Raji (cell line): ENCODE measurements around the gene ERBB2.

Experiments
- POLR2A ChIP-seq: IDR thresholded peaks from 2 replicates; pipeline ENCODE4 v1.6.1; 2011; ENCODE audit warnings: low read depth, low read length, control low read depth; ENCODE audit not compliant: insufficient read depth

ERBB2 gene

DNA sequence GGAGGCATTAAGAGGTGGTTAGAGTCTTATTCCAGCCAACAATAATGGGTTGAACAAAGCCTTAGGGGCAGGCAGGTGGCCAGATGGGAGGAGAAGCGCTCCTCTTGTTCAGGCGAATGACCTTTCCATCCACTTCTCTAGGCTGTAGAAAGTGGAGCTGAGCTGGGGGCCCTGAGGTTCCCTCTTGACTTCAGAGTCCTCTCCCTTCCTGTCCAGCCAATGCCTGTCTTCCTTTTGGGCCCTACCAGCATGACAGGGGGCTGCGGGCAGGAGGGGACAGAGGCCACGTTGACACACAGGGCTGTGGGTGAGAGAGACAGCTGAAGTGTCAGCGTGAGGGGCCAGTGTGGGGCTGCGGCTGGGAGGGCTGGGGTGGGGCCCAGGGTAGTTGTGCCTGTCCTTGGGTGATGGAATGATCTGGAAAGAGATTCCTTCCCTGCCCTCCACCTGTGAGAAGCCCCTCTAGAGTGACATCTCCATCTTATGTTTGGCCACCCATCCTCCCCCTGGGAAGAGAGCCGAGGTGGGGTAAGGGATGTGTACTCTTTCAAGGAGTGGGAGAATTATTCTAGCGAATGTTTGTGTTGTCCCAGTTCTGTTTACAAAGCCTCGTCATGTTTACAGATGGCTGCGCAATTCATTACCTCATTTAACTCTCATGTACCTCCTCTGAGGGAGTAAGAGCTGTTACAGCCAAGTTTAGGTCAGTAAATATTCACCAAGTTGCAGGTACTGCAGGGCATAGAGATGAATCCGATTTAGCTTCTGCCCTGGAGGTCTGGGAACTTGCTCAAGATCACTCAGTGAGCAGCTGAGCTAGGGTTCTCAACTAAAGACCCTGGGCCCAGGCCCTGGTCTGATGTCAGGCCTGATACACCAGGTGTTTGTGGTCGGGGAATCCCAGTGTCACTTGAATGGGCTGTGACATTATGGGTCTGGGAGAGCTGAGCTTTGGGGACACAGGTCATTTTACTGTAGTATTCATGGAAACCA, 3.3 kb downstream of the ERBB2 start:
- no peak for TF ChIP-seq POLR2A

DNA sequence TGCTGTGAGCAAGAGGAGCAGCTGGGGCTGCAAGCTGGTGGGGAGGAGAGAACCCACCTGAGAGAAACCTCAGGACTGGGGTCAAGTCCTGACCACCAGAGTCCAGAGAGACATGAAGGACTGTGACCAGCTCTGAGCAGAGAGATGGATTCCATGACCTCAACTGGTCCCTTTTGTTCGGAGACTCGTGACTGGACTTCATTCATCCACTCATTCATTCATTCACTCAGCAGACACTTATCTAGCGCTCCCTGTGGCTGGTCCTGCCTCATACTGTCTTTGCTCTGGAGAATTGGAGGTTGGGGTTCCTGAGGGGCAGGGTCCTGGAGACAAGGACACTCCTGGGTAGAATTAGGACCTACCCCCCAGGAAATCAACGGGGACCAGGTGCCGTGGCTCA, 4.0 kb downstream of the ERBB2 start:
- TF ChIP-seq POLR2A = no peak

DNA sequence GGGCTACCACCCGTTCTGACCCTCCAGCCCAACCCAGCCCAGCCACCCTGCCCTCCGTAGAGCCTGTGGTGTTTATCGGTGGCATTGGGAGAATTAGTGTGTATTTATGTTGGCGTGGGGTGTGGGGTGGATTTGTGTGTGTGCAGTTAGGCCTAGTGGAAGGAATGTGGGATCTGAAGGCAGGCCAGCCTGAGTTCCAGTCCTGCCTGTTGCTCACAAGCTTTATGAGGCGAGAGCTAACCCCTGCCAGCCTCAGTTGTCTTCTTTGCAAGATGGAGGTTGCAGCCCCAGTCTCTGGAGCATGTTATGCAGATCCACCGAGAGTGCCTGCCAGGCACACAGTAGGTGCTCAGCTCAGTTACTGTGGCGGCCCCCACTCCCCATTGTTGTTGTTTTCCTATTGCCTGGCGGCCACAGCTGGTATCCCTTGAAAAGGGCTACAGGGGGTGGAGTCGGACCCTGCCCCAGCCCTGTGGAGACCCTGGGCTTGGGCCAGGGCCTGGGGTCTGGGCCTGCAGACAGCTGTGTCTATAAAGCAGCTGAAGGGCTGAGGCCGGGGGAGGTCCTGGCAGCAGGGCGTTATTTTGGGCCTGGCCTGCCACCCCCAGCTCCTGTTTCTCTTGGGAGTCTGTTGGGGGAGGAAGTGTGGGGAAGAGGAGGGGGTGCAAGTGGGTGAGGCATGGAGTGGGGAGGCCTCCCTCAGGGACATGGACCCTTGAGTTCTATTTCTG, 5.1 kb downstream of the ERBB2 start:
- no peak for TF ChIP-seq POLR2A

DNA sequence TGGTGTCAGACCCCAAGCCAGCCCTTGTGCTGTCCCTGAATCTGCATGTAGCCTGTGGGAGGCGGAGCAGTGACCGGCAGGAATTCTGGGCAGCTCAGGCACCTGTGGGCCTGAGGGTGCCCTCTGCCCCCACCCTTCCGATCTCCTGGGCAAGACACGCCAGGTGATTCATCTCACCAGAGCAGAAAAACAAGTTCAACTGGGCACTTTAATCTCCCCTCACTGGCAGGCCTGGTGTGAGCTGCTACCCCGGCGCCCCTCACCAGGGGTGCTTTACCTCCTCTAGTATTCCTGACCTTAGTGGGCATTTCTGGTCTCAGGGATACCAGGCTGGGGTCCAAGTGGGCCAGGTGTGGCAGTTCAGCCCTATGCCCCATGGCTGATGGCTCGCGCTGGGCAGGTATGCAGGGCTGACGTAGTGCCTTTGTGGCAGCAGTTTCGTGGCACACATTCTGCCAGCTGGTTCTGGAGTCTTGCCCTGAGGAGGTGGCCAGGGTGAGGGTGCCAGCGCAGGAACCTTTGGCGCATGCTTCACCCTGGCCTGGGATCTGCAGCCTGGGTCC, 6.0 kb downstream of the ERBB2 start:
- no peak for TF ChIP-seq POLR2A

DNA sequence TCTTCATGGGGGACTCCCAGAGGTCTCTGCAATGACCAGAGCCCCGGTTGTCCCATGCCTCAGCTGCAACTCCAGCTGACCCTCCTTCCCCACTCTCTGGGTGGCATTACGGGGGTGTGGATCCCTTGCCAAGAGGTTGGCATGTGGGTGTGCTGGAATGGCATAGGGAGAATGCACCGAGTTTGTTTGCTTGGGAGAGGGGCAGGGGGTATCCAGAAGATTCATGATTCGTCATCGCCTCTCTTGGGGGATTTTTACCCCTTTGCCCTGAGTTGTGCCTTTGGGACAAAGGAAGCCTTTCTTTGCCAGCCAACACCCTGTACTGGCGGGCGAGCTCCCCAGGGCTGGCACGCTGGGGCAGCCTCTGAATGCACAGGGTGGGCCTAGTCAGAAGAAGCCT, 6.5 kb downstream of the ERBB2 start:
- TF ChIP-seq POLR2A = no peak

DNA sequence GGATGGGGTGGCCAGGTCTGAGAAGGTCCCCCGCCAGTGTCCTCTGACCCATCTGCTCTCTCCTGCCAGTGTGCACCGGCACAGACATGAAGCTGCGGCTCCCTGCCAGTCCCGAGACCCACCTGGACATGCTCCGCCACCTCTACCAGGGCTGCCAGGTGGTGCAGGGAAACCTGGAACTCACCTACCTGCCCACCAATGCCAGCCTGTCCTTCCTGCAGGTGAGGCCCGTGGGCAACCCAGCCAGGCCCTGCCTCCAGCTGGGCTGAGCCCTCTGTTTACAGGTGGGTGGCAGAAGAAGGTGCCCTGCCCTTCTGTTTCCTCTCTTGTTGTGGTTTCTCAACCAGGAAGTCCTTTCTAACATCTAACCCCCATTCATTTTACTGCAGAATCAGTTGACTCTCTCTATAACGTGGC, 7.1 kb downstream of the ERBB2 start:
- no peak for TF ChIP-seq POLR2A

DNA sequence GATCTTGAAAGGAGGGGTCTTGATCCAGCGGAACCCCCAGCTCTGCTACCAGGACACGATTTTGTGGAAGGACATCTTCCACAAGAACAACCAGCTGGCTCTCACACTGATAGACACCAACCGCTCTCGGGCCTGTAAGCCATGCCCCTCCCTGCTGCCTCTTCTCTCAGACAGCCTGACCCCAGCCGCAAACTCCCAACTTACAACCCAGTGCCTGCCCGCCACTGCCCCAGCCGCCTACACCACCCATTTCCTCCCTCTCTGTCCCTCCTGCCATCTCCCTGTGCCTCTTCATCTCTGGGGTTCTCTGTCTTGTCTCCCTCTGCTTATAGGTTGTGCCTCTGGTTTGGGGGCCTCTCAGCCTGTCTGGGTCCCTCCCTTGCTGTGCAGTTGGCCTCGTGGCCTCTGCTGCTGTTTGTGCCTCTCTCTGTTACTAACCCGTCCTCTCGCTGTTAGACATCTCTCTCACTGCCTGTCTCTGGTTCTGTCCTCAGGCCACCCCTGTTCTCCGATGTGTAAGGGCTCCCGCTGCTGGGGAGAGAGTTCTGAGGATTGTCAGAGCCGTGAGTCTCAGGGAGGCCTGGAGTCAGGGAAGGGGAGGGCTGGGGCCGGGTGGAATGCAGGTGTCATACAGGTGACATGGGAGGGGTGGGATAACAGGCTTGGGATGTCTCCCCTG, 9.6 kb downstream of the ERBB2 start:
- no peak for TF ChIP-seq POLR2A

DNA sequence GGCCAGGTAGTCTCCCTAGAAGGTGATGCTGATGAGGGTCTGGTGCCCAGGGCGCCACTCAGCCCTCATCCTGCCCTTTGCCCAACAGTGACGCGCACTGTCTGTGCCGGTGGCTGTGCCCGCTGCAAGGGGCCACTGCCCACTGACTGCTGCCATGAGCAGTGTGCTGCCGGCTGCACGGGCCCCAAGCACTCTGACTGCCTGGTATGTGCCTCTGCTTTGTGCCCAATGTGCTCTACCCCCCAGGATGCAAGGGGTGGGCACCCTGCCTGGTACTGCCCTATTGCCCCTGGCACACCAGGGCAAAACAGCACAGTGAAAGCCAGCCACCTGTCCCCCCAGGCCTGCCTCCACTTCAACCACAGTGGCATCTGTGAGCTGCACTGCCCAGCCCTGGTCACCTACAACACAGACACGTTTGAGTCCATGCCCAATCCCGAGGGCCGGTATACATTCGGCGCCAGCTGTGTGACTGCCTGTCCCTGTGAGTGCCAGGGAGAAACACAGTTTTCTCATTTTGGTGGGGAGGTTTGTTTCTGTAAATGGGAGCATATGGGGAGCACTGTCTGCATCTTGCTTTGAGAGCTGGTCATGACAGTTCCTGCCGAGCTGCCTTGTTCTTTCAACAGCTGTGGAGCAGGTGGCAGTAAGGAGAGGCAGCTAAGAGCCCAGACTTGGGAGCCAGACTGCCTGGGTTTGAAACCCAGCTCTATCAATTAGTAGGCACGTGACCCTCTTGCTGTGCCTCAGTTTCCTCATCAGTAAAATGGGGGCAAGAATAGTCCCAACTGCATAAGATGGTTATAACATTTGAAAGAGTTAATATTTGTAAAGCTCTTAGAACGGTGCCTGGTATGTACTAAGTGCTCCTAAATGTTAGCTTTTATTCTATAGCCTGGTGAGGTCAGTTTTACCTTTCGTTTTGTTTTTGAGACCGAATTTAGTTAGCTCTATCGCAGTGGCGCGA, 10.4 kb downstream of the ERBB2 start:
- no peak for TF ChIP-seq POLR2A

DNA sequence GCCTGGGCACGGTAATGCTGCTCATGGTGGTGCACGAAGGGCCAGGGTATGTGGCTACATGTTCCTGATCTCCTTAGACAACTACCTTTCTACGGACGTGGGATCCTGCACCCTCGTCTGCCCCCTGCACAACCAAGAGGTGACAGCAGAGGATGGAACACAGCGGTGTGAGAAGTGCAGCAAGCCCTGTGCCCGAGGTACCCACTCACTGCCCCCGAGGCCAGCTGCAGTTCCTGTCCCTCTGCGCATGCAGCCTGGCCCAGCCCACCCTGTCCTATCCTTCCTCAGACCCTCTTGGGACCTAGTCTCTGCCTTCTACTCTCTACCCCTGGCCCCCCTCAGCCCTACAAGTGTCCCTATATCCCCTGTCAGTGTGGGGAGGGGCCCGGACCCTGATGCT, 12.0 kb downstream of the ERBB2 start:
- no peak for TF ChIP-seq POLR2A

DNA sequence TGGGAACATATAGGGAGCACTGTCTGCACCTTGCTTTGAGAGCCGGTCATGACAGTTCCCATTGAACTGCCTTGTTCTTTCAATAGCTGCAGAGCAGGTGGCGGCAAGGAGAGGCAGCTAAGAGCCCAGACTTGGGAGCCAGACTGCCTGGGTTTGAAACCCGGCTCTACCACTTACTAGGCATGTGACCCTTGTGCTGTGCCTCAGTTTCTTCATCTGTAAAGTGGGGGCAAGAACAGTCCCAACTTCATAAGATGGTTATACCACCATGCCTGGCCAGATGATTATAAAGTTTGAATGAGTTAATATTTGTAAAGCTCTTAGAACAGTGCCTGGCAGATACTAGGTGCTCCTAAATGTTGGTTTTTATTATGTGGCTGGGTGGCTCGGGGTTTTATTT, 14.4 kb downstream of the ERBB2 start:
- no peak for TF ChIP-seq POLR2A

DNA sequence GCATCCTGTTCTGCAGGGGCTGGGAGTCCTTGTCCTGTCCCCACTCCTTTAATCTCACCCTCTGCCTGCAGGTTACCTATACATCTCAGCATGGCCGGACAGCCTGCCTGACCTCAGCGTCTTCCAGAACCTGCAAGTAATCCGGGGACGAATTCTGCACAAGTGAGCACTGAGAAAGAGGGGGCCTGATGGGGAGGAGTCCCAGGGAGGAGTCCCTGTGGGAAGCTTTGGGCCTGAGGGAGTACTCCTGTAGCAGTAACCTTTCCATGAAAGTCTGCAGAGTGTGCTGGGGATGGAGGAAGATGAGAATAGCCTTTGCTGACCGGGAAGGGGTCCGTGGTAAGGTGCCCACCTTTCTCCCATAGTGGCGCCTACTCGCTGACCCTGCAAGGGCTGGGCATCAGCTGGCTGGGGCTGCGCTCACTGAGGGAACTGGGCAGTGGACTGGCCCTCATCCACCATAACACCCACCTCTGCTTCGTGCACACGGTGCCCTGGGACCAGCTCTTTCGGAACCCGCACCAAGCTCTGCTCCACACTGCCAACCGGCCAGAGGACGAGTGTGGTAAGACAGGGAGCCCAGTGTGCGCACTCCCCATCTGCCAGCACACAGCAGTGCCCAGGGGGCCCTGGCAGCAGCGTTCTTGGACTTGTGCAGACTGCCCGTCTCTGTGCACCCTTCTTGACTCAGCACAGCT, 15.7 kb downstream of the ERBB2 start:
- TF ChIP-seq POLR2A = no peak

DNA sequence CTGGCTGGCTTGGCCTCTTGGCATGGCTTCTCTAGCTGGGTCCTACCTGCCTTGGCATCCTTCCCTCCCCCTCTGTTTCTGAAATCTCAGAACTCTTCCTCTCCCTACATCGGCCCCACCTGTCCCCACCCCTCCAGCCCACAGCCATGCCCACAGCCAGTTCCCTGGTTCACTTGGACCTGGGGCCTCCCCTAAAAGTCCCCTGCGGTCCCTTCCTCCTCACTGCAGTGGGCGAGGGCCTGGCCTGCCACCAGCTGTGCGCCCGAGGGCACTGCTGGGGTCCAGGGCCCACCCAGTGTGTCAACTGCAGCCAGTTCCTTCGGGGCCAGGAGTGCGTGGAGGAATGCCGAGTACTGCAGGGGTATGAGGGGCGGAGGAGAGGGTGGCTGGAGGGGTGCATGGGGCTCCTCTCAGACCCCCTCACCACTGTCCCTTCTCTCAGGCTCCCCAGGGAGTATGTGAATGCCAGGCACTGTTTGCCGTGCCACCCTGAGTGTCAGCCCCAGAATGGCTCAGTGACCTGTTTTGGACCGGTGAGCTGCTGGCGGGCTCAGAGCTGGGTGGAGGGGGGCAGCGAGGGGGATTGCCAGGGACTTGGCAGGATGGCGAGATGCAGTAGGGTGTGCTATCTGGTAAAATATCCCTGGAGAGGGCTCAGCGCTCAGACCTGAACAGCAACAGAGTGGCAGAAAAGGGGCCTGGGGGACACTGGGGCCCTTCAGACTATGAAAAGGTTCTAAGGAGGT, 16.4 kb downstream of the ERBB2 start:
- no peak for TF ChIP-seq POLR2A

DNA sequence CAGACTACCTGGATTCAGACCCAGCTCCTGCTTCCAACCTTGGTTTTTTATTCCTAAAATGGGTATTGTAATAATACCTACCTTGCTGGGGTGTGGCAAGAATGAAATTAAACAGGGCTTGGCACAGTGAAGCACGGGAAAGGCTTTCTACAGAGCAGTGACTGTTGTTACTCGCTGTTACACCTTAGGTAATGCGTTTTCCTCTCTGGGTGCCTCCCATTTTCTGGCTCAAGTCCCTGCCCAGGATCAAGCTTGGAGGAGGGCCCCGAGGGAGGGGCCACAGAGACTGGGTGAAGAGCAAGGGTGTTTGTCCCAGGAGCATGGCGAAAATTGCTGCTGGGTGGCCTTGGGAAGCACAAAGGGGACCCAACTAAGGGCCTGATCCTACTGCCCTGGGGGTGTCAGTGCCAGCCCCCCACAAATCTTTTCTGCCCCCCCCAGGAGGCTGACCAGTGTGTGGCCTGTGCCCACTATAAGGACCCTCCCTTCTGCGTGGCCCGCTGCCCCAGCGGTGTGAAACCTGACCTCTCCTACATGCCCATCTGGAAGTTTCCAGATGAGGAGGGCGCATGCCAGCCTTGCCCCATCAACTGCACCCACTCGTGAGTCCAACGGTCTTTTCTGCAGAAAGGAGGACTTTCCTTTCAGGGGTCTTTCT, 17.1 kb downstream of the ERBB2 start:
- no peak for TF ChIP-seq POLR2A

DNA sequence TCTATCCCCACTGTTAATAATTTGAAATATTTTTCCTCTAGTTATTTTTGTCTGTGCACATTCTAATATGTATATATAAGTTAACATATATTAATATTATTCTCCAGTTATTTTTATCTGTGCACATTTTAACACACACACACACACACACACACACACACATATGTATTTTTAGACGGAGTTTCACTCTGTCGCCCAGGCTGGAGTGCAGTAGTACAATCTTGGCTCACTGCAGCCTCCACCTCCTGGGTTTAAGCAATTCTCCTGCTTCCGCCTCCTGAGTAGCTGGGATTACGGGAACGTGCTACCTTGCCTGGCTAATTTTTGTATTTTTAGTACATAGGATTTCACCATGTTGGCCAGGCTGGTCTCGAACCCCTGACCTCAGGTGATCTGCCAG, 17.8 kb downstream of the ERBB2 start:
- TF ChIP-seq POLR2A = no peak
